ENCODE results near the gene ATP8B3.

- TF ChIP-seq, protein P1, sequence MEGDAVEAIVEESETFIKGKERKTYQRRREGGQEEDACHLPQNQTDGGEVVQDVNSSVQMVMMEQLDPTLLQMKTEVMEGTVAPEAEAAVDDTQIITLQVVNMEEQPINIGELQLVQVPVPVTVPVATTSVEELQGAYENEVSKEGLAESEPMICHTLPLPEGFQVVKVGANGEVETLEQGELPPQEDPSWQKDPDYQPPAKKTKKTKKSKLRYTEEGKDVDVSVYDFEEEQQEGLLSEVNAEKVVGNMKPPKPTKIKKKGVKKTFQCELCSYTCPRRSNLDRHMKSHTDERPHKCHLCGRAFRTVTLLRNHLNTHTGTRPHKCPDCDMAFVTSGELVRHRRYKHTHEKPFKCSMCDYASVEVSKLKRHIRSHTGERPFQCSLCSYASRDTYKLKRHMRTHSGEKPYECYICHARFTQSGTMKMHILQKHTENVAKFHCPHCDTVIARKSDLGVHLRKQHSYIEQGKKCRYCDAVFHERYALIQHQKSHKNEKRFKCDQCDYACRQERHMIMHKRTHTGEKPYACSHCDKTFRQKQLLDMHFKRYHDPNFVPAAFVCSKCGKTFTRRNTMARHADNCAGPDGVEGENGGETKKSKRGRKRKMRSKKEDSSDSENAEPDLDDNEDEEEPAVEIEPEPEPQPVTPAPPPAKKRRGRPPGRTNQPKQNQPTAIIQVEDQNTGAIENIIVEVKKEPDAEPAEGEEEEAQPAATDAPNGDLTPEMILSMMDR (tag by site-specific recombination; IDR thresholded peaks at IDR 0.05): no peak
- no peak for TF ChIP-seq ZNF335 (tag by site-specific recombination; conservative IDR thresholded peaks at IDR 0.05)
- no peak for TF ChIP-seq REST (tag by site-specific recombination; IDR thresholded peaks at IDR 0.05)
- TF ChIP-seq ZFP69B (tag by site-specific recombination; IDR thresholded peaks at IDR 0.05): no peak
- no peak for TF ChIP-seq MZF1 (tag by site-specific recombination; IDR thresholded peaks at IDR 0.05; ENCODE audit: borderline replicate concordance)
- TF ChIP-seq ZNF416 (tag by site-specific recombination; IDR thresholded peaks at IDR 0.05): no peak
- TF ChIP-seq KLF1 (tag by site-specific recombination; IDR thresholded peaks at IDR 0.05): no peak
- TF ChIP-seq ZSCAN5A (tag by site-specific recombination; IDR thresholded peaks at IDR 0.05): no peak
These were observed 35.4 kb downstream of the ATP8B3 start for GRCh38 chr19:1776606-1777147.

Data from HEK293 (cell line).